PFSK-1 (cell line): ENCODE results near the gene NFATC3.

Experiments
- FOXP2 ChIP-seq: optimal IDR thresholded peaks from 2 replicates; pipeline ENCODE3; 2011; ENCODE audit warnings: borderline replicate concordance, control low read depth, inconsistent platforms; ENCODE audit not compliant: insufficient read depth; ENCODE audit errors: extremely low read length, extremely low read depth
- POLR2AphosphoS5 ChIP-seq: IDR thresholded peaks from 2 replicates; pipeline ENCODE4 v1.6.1; 2012; ENCODE audit warnings: low read depth, mild to moderate bottlenecking, control low read depth, low read length, moderate library complexity
- REST ChIP-seq, 2 experiments: IDR thresholded peaks; 2 replicates each; pipeline versions ENCODE4 v1.6.1 to v1.8.0; 2011 to 2012; ENCODE audit warnings: low read depth in 2 of 2, low read length in 2 of 2, control low read depth in 1 of 2, inconsistent platforms in 1 of 2, mild to moderate bottlenecking in 1 of 2, moderate library complexity in 1 of 2; ENCODE audit not compliant: insufficient read depth in 1 of 2
- SIN3A ChIP-seq: IDR thresholded peaks from 2 replicates; pipeline ENCODE4 v1.6.1; 2012; ENCODE audit warnings: mild to moderate bottlenecking, low read length, moderate library complexity, borderline replicate concordance; ENCODE audit not compliant: insufficient read depth
- TAF1 ChIP-seq: IDR thresholded peaks from 2 replicates; pipeline ENCODE4 v1.6.1; 2012; ENCODE audit warnings: low read length, control low read depth, borderline replicate concordance; ENCODE audit not compliant: insufficient read depth

GRCh38 chr16:68216240-68216639 is 131.1 kb downstream of the NFATC3 start:
- TF ChIP-seq POLR2AphosphoS5 (no peak), REST (IDR thresholded peaks at IDR 0.05; ENCODE audit: insufficient read depth in 1 of 2, low read depth in 2 of 2, low read length in 2 of 2) (no peak), FOXP2 (no peak), SIN3A (no peak), TAF1 (no peak)
